Measurements from ENCODE around the gene HHIPL1. TPM values are rescaled to one million over a fixed set of nuclear protein-coding genes. Genes with fewer than 3 reads are reported as not detected.

The HHIPL1 gene
- total RNA-seq, 1 experiment from 2014 or later, result 2.6 TPM

DNA sequence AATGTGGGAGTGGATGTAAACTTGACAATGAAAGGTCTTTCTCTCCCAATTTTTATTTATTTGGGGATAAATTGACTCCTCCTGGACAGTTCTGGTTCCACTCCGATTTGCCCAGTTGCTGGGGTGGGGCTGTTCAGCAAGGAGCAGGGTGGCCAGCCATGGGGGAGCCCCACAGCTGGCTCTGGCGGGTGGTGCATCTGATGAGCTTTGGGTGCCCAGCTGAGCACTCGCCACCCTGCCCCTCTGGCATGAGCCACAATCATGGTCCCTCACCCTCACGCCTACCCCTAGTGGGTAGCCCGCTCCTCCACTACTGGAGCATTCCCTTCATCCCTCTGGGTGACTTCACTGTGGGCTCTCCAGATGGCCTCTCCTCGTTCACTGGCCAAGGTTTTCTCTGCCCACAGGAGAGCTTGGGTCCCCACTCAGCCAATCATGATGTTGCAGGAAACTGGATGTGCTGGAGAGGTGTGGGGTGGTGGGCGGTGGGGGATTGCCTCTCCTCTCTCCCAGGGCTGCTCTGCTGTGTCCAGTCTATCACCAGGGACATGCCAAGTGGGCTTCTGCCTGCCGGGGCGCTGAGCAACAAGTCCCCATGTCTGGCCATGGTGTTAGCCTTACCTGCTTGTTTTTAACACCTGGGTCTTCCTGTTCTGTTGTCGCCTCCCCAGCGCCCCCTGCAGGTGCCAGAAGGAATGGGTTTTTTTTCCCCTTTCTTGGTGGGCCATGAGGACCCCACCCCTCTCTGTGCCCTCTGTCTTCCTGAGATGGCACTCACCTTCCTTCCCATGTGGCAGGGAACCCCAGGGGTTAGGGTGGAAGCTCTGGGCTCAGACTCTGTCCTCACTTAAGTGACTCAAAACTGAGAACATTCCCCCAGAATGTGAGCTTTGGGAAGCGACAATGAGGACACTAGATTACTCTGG is 42.6 kb downstream of the HHIPL1 start:
- Histone ChIP-seq H2AFZ (ENCODE audit: low read length) (no peak overlapping the region), H3K23me2 (ENCODE audit: insufficient read length, low read depth, low read length, poor library complexity, severe bottlenecking) (peaks cover 8% of the 10 kb centered on the region), H4K91ac (ENCODE audit: insufficient read length, low read depth, low read length) (no peak overlapping the region), H3K79me2 (ENCODE audit: insufficient read depth, low read length) (no peaks in the 10 kb centered on the region), H3K18ac (ENCODE audit: insufficient read length, low read depth, low read length) (no peak overlapping the region), H3K27ac (ENCODE audit: insufficient read length, low read depth, low read length) (no peak overlapping the region), H3K27me3 (ENCODE audit: insufficient read depth, low read length) (no peaks in the 10 kb centered on the region), H3K23ac (ENCODE audit: insufficient read length, low read depth, low read length) (no peak overlapping the region), H3K4me2 (ENCODE audit: insufficient read depth, insufficient read length, low read length) (no peak overlapping the region), H2AK5ac (ENCODE audit: insufficient read length, low read length) (no peak overlapping the region), H3T11ph (ENCODE audit: low read length) (no peak overlapping the region), H2BK20ac (ENCODE audit: low read depth, low read length, poor library complexity, severe bottlenecking) (no peak overlapping the region), H3K9ac (ENCODE audit: extremely low read depth, insufficient read length, low read length) (no peak overlapping the region), H3K14ac (ENCODE audit: insufficient read depth, low read length) (no peak overlapping the region), H2BK120ac (ENCODE audit: low read depth, low read length, poor library complexity, severe bottlenecking) (no peak overlapping the region), H4K8ac (replicated peaks; ENCODE audit: insufficient read length, low read depth, low read length) (no peak overlapping the region), H3K79me1 (ENCODE audit: insufficient read depth, low read depth, low read length, poor library complexity, severe bottlenecking) (no peaks in the 10 kb centered on the region), H3K9me3 (ENCODE audit: control insufficient read depth, low read depth, low read length) (no peaks in the 10 kb centered on the region), H3K4ac (ENCODE audit: low read depth, low read length) (no peak overlapping the region), H2BK12ac (ENCODE audit: insufficient read length, low read depth, low read length) (no peak overlapping the region), H2BK15ac (ENCODE audit: low read depth, low read length) (no peak overlapping the region), H2BK5ac (ENCODE audit: insufficient read length, low read length) (no peak overlapping the region), H3K4me1 (ENCODE audit: insufficient read depth, low read length) (no peaks in the 10 kb centered on the region), H4K5ac (ENCODE audit: insufficient read length, low read depth, low read length) (no peak overlapping the region), H3K56ac (ENCODE audit: insufficient read length, low read depth, low read length) (no peak overlapping the region), H4K20me1 (ENCODE audit: control insufficient read depth, insufficient read depth, insufficient read length) (no peaks in the 10 kb centered on the region)
- TF ChIP-seq, protein P1, sequence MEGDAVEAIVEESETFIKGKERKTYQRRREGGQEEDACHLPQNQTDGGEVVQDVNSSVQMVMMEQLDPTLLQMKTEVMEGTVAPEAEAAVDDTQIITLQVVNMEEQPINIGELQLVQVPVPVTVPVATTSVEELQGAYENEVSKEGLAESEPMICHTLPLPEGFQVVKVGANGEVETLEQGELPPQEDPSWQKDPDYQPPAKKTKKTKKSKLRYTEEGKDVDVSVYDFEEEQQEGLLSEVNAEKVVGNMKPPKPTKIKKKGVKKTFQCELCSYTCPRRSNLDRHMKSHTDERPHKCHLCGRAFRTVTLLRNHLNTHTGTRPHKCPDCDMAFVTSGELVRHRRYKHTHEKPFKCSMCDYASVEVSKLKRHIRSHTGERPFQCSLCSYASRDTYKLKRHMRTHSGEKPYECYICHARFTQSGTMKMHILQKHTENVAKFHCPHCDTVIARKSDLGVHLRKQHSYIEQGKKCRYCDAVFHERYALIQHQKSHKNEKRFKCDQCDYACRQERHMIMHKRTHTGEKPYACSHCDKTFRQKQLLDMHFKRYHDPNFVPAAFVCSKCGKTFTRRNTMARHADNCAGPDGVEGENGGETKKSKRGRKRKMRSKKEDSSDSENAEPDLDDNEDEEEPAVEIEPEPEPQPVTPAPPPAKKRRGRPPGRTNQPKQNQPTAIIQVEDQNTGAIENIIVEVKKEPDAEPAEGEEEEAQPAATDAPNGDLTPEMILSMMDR (conservative IDR thresholded peaks at IDR 0.05), result peak; percentile 93
- Mint-ChIP-seq H3K27me3 (ENCODE audit: low read depth) (peaks cover 15% of the 10 kb centered on the region), H3K27ac (peak overlapping the region in 1 of 3 experiments; percentile 42; a peak in 2 of 7 replicates), H3K4me1 (peaks cover 18 to 31% of the 10 kb centered on the region in 2 experiments), H3K36me3 (ENCODE audit: insufficient read depth in 1 of 3, low read depth in 3 of 3) (no peaks in the 10 kb centered on the region), H3K9me3 (no peaks in the 10 kb centered on the region), H3K4me3 (no peak overlapping the region)
- WGBS (ENCODE audit: extremely low coverage, insufficient read length, low lambda C conversion rate), result no CpG with 5 or more reads among the region's 12 CpGs
- peak; percentile 84 for DNase-seq

Measured in H9 (cell line).